CD4-positive, alpha-beta T cell treated with Interleukin-15 for 4 hours (primary cell): ENCODE measurements around the gene RTP3.

Experiments
- DNase-seq: peaks from one replicate; pipeline ENCODE4 v3.0.0-alpha.2; 2020; ENCODE audit warnings: low spot score

Gene RTP3

DNA sequence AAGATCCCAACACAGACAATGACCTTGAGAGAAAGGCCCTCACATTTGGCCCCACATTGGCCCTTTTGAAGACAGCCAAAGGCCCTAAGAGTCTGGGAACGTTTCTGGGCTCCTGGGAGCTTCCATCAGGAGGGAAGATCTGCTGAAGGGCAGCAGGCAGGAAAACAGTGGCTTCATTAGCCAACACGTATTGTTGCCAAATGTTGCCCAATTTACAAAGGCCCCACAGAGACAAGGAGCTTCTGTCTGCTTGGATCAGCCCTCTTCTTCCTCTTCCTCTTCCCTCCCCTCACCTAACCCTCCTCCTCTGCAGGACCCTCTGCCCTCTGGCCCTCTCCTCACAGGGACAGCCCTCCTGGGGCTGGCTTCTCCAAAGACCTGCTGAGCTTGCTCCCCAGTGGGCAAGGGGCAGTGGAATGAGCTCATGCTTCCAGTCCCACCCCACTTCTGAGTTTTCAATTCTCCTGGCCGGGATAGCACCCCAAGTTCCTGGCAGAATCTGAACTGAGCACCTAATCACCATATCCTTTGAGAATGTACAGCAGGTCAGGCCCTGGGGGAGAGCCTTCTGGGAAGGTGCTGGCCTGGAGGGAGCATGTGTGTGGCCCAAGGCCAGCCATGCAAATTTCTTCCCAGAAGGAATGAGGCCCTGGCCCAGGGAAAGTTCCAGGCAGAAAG lies 28.0 kb upstream of the RTP3 start:
- no peak for DNase-seq

DNA sequence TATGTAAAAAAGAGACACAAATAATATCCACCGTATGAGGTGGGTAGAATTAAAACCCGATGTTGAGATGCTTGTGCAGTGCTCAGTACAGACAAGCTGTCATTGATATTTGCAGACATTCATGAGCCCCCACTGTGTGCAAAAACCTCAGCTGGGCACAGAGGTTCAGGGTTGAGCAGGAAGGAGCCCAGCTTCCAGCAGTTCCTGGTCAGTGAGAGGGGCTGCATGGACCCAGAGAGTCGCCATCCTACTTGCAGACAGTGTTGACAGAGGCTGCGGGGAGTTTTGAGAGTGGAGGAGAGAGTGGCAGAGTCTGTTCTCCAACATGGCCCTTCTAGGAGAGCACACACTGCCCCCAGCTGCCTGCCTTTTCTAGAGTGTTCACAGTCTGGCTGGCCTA lies 26.9 kb upstream of the RTP3 start:
- no peak for DNase-seq

DNA sequence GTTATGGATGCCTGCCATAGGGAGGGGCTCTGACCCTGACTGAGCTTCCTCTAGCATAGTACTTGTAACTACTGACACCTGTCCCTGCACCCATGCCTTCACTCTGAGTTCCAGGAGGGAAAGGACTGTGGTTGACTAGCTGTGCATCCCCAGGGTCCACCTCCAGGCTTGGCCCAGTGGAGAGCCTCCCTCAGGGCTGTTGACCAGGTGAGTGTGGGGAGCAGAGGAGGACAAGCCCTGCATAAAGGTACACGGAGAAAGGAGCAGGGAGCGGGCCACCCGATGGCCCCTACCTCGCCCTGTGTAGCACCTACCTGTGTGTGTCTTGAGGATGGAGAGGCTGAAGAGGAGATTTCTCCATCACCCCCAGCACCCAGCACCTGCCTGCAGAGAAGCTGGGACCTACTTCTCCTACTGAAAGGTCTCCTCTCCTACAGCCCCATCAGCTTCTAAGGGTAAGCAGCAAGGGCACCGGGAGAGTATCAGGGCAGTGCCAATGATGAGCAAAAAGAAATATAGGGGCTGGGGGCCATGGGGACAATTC lies 26.3 kb upstream of the RTP3 start:
- no peak for DNase-seq

DNA sequence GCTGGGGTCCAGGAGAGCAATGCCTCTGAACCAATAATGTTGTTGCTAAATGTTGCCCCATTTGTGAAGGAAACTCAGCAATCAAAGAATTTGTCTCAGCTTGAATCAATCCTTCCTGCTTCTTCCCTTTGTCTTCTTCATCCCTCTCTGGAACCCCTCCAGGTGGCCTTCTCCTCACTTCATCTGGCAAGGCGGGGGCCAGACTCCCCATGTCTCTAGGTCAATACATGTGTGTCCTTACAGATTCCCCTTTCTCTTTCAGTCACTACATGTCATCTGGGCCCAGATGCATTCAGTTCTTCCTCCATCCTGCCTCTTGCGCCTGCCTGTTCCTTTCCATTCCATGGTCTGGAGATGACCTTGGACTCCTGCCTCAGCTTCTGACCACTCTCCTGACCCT lies 25.0 kb upstream of the RTP3 start:
- DNase-seq: no peak

DNA sequence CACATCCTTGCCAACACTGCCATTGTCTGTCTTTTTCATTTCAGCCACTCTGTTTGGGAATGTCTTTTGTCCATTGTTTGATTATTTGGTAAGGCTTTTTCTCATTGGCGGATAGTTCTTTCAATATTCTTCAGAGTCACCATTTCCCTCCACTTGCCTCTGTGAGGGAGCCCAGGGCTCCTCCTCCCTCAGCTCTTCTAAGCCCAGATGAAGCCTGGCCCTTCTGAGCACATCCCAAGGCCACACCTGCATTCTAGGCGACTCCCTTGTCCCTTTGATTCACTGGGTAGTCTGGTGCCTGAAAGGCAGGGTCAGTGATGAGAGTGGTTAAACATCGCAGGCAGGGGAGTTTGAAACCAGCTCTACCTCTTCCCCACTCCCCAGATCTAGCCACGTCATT lies 20.6 kb upstream of the RTP3 start:
- DNase-seq: no peak

DNA sequence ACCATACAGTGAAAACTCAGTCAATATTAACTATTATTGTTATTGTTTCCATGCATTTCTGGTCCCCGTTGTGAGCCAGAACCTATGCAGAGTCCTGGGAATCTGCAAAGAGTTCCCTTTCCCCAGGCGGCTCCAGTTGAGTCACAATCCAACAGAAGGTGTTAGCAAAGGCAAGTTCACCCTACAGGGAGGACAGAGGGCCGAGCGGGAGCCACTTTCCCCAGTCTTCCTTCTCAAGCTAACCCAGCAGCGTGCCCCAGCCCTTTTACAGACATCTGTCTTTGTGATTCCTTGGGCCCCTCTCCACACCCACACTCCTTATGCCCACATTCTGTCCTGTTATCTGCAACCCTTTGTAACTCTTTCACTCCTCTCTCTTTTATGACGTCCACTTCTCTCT lies 20.0 kb upstream of the RTP3 start:
- no peak for DNase-seq

DNA sequence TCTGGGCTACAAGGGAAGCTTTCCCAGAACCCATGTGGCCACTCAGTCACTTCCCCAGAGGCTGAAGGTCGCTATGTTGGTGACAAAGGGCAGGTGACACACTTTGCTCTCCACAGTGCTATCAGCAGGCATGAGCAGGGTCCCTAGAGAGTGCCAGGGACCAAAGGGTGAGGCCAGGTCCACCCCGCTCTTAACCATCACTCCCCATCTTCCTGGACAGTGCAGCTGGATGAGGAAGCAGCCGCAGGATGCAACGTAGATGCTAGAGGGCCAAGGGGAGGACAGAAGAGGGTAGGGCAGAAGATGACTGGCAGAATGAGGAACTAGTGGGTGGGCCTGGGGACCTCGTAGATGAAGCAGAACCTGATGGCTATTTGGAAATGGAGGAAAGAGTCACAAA lies 19.4 kb upstream of the RTP3 start:
- DNase-seq: no peak

DNA sequence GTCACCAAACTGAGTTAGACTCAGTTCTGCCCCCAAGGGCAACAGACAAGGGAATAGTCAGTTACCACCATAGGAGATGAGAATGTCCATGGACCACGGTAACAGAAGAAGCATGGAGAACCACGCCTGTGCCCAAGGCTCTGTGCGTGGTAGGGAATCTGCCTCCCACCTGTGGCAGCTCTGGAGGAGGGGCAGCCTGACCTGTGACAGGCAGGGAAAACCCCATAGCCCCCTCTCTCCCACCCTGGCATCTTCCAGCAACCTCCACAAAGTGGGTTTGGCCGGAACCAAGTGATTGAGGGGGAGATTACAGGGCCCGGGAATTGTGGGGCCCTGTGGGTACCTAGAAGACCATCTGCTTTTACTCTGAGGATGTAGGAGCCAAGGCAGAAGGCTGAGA lies 18.8 kb upstream of the RTP3 start:
- no peak for DNase-seq

DNA sequence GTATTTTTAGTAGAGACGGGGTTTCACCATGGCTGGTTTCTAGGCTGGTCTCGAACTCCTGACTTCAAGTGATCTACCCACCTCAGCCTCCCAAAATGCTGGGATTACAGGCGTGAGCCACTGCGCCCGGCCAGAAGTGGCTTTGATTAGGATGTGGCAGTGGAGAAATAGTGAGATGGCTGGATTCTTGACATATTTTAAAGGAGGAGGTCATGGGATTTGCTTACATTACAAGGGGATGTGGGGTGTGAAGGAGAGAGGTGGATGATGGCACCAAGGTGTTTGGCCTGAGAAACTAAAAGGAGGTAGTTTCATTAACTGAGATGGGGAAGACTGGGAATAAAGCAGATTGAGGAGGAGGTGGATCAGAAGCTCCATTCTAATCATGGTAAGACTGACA lies 18.1 kb upstream of the RTP3 start:
- DNase-seq: no peak

DNA sequence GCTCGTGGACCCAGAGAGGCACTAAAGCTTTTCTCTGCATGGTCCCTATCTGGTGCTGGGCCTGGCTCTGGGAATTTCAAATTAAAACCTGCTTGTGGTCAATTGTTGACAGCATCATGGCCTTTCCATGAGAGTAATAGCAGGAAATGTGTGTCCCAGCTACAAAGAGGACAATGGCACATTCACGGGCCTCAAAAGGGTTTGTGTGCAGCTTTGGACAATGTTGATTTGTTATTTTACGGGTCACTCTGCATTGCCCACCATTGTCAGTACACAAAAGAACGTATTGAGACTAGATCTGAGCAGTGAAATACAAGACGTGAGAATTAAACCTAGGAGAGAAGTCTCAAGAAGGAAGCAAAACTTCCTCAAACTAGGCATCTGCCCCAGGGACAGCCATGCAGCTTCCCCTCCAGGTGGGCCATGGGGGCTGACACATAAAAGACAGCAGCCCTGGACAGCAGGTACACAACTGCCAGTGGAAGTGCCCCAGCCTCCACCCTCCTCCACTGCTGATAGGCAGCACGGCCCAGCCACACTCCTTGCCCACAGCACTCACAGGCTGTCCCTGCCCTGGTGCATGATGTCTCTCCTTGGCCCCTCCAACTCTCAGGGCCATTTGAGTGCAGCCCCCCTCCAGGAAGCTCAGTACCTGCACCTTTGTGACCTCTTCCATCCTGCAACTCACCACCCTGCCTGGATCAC lies 17.1 kb upstream of the RTP3 start:
- DNase-seq: no peak

DNA sequence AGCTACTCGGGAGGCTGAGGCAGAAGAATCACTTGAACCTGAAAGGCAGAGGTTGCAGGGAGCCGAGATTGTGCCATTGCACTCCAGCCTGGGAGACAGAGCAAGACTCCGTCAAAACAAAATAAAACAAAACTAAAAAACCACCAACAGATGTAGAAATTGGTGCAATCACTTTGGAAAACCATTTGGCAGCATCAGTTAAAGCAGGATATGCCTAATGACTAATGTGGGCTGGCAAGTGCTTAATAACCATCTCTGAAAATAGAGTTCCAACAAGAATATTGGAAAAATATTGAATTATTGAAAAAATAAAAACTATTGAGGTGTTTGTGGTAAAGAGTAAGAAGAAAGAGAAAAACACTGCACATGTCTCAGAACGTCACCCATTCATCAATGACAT lies 16.1 kb upstream of the RTP3 start:
- no peak for DNase-seq

DNA sequence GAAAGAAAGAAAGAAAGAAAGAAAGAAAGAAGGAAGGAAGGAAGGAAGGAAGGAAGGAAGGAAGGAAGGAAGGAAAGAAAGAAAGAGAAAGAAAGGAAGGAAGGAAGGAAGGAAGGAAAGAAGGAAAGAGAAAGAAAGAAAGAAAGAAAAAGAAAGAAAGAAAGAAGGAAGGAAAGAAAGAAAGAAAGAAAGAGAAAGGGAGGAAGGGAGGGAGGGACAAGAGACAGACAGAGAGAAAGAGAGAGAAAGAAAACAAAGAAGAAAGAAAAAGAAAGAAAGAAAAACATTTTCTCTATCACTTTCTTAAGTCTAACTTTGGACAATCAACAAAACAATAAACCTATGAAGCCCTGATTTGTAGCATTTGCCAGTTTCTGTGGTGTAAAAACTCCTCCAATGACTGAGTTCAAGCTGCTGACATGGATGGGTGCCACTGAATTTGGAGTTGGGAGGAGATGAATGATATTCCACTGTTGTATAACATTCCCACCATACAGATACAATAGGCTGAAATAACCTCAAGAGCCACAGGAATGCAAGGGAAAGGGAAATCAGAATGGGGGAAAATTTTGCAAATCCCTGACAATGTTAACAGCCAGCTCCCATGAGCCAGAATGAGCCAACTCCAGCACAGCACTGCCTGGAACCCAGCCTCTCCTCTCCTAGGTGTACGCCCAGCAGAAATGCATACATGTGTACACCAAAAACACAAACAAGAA lies 15.0 kb upstream of the RTP3 start:
- DNase-seq: no peak

DNA sequence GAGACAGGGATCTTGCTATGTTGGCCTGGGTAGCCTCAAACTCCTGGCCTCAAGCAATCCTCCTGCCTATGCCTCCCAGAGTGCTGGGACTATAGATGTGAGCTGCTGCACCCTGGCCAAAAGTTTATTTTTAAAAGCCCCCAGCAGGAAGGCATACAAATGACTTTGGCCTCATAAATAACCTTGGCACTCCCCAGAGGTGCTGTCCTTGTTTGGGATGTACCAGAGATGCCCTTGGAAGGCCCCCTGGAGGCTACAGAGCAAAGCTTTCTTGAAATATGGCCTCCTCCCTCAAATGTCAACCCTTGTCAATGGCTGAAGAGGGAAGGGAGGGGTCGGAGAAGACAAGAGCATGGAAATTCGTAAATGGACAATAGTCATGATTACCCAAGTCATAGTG lies 14.0 kb upstream of the RTP3 start:
- no peak for DNase-seq

DNA sequence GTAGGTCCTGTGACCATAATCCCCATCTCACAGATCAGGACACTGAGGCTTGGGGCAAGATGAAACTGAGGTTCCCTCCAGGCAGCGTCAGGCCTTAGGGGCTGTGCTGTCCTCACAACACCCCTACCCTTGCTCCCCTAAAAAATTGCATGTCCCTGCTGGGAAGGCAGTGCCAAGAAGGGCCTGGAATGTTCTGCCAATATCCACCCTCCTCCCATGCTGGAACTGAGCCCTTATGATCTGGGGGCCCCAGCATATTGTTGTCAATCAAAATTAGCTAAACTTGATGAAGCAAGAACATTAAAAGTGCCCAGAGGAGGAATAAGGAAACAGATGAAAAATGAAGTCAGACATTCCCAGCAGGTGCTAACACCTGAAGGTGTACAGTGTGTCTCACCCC lies 13.4 kb upstream of the RTP3 start:
- DNase-seq: no peak

DNA sequence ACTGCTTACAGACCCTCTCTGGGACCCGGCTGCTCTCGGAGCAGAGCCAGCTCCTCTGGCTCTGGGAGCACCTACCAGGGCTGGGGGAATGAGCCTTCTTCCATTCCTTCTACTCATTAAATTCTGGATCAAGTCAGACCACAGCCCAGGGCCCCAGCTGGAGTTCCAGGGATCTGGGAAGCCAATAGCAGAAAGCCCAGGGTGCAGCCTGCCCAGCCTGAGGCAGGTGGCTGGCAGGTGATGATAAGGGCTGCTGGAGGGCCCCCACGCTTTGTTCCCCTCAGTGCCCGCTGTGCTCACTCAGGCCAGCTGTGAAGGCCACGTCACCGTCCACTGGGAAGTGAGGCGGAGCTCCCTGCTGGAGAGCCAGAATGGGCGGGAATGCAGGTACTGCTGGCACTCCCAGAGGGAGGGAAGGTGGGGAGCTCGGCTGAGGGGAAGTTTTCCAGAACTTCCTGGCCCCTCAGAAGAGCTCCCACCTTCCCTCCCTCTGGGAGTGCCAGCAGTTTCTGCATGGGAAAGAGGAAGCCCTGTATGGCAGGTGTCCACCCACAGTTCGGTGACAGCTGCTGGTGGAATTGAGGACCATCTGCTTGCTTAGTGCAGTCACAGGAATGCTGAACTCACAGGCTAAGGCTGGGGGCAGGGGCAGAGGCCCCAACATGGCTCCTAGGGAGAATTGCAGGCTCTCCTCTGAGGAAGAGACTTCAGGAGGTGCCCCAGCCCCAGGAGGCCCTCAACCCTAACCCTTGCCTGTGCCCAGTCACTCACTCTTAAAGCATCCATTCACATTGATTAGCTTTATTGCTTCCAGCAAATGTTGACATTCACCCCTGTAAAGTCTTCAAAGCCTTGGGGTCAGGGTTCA lies 12.6 kb upstream of the RTP3 start:
- no peak for DNase-seq

DNA sequence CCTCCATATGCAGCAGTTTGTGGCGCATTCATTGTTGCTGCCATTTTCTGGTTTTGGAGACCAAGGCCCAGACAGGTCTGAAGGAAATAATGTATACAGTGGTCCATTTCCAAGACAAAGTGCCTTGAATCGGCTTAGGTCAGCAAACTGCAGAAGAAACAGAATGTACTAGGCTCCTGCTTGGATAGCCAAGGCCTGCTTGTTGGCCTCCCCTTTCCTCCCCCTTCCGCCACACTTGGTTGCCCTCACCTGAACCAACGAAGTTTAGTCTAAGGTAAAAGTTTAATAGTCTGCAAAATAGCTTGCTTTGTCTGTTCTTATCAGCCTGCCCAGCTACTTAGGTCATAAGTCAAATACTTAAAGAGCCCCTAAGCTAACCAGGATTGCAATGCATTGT lies 12.0 kb upstream of the RTP3 start:
- no peak for DNase-seq

DNA sequence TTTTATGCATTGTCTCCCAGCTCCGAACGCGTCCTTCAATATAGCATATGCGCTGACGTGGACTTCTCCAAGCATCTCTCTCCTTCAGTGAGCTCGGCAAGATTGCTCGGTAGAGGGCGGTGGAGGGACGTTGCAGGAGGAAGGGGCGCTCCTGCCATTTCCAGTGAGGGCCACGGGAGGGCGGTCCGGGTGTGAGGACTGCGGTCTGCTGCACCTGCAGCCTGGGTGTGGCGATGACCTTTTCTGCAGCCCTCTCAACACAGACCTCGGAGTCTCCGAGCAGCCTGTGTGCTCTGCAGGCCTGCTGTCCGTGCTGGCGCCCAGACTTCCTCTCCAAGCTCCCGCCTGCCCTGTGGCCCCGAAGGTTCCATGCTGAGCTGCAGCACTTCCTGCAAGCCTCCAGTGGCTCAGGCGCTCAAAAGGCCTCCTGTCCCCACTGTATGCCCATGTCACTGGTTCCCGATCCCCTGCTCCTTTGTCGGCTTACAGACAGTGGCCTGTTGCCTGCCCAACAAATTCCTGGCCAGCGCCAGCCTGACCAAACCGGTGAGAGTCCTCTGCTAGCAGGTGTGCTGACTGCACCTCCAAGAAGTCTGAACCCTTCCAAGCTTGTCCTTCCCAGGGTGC lies 8.9 kb upstream of the RTP3 start:
- DNase-seq: peak; percentile 93

DNA sequence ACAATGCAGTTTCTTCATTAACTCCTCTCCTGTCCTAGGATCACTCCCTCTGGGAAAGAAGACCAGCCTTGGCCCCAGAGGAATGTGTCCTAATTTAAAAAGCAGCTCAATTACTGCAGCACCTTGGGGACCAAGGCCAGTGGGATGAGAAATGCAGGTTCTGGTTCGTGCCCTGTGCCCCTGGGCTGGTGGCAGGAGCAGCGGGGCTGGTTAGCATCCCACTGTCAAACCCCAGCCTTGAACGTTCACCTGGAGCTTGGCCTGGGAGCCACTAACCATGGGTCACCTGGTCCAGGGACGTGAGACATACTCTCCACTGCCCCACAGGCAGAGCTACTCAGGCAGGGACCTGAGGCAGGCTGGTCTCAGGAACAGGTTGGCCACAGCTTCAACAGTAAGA lies 8.4 kb upstream of the RTP3 start:
- DNase-seq: no peak

DNA sequence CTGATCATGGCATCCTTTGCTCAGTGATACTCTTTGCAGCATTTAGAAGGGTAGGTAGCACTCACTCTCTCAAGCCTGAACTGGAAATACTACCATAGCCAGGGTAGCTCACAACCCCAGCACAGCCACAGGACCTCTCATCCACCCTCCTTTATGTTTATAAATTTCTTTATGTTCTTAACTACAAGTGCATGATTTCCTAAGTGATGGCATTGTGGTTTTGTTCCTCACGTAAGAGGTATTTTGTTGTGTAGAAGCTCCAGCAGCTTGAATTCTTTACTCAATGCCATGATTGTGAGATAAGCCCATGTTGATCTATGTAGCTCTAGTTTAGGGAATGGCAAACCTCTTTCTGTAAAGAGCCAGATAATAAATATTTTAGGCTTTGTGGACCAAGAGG lies 7.9 kb upstream of the RTP3 start:
- DNase-seq: no peak

DNA sequence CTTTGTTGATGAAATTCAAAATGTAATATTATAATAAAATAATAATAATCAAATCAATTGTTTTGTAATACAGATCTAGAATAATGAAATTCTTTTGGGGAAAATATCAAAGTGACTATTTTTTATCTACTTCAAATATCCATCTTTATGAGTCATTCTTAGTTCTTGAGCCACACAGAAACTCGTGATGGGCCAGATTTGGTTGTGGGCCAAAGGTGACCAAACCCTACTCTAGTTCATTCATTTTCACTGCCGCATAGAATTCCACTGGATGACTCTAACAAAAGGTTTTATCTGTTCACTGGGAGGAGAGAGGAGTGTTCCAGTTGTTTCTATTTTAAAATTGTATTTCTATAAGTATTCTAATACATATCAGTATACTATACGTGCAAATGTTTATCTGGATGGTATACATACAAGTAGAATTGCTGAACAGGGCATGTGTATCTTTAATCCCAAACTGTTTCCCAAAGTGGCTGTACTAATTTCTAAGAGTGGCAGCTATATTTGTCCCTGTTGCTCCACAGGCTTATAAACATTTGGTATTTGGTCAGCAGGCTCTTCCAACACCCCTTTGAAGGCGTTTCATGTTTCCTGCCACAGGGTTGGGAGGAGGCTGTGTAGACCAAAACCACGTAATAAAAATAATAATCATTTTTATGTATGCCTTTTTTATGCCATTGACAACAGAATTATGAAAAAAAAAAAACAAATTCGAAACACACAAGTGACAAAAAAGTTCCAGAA lies 7.3 kb upstream of the RTP3 start:
- DNase-seq: no peak
